Ectodermal cell (in vitro differentiated cells): ENCODE data around the gene P3H4.

Experiments used
- H3K27ac ChIP-seq: 2 replicates; pipeline ENCODE4 v1.7.0; 2013; ENCODE audit warnings: mild to moderate bottlenecking, low read depth, low read length; ENCODE audit not compliant: insufficient read depth, poor library complexity, severe bottlenecking
- H3K27me3 ChIP-seq: 2 replicates; pipeline ENCODE4 v1.7.0; 2013; ENCODE audit warnings: mild to moderate bottlenecking, low read length; ENCODE audit not compliant: insufficient read depth, control insufficient read depth, poor library complexity, severe bottlenecking
- H3K36me3 ChIP-seq: one replicate; pipeline ENCODE4 v1.7.0; 2013; ENCODE audit warnings: low read length; ENCODE audit not compliant: control insufficient read depth, insufficient read depth
- H3K4me1 ChIP-seq: one replicate; pipeline ENCODE4 v1.7.0; 2013; ENCODE audit warnings: low read length; ENCODE audit not compliant: control insufficient read depth, insufficient read depth
- H3K4me3 ChIP-seq: 2 replicates; pipeline ENCODE4 v1.7.0; 2013; ENCODE audit warnings: low read depth, low read length, control low read depth; ENCODE audit not compliant: insufficient read depth
- H3K9me3 ChIP-seq: 2 replicates; pipeline ENCODE4 v1.7.0; 2013; ENCODE audit warnings: mild to moderate bottlenecking, low read length, moderate library complexity; ENCODE audit not compliant: control insufficient read depth
- WGBS, 2 experiments: methylation state at CpG; one replicate each; pipeline ENCODE4 v1.1.7; 2013; ENCODE audit warnings: missing lambda C conversion rate in 2 of 2; 5-methylcytosine and 5-hydroxymethylcytosine counted together

The P3H4 gene

GRCh38 chr17:41769985-41770384 is 41.8 kb downstream of the P3H4 start:
- Histone ChIP-seq H3K4me1 (peaks cover 11% of the 10 kb centered on the region), H3K27me3 (no peaks in the 10 kb centered on the region), H3K36me3 (peaks cover 25% of the 10 kb centered on the region), H3K4me3 (no peak overlapping the region), H3K27ac (no peak overlapping the region), H3K9me3 (no peaks in the 10 kb centered on the region)
- 90 to 93% methylated on average over 3 of the region's 3 CpGs for WGBS, 2 experiments

GRCh38 chr17:41769346-41769862 is 42.3 kb downstream of the P3H4 start:
- Histone ChIP-seq H3K36me3 (peaks cover 29% of the 10 kb centered on the region), H3K27me3 (no peaks in the 10 kb centered on the region), H3K27ac (no peak overlapping the region), H3K4me3 (no peak overlapping the region), H3K4me1 (peaks cover 10% of the 10 kb centered on the region), H3K9me3 (no peaks in the 10 kb centered on the region)
- WGBS, 2 experiments, result 94 to 95% methylated on average over 16 of the region's 16 CpGs

- no peaks in the 10 kb centered on the region for H3K9me3 ChIP-seq
- H3K4me3 ChIP-seq, result no peak overlapping the region
- H3K36me3 ChIP-seq, result peaks cover 33% of the 10 kb centered on the region
- 94 to 95% methylated on average over 23 of the region's 23 CpGs for WGBS, 2 experiments
- H3K27me3 ChIP-seq, result no peaks in the 10 kb centered on the region
- H3K4me1 ChIP-seq, result peaks cover 8% of the 10 kb centered on the region
- no peak overlapping the region for H3K27ac ChIP-seq
Observed at GRCh38 chr17:41768682-41769288, 43.0 kb downstream of the P3H4 start.

GRCh38 chr17:41767324-41768042 is 44.3 kb downstream of the P3H4 start:
- 92 to 97% methylated on average over 18 of the region's 18 CpGs for WGBS, 2 experiments
- Histone ChIP-seq H3K27me3 (no peaks in the 10 kb centered on the region), H3K36me3 (peaks cover 44% of the 10 kb centered on the region), H3K9me3 (no peaks in the 10 kb centered on the region), H3K4me1 (no peaks in the 10 kb centered on the region), H3K27ac (no peak overlapping the region), H3K4me3 (no peak overlapping the region)

GRCh38 chr17:41766135-41766534 is 45.6 kb downstream of the P3H4 start:
- H3K4me3 ChIP-seq, result no peak overlapping the region
- H3K27ac ChIP-seq, result no peak overlapping the region
- no peaks in the 10 kb centered on the region for H3K27me3 ChIP-seq
- H3K4me1 ChIP-seq, result no peaks in the 10 kb centered on the region
- no peaks in the 10 kb centered on the region for H3K9me3 ChIP-seq
- peaks cover 47% of the 10 kb centered on the region for H3K36me3 ChIP-seq

GRCh38 chr17:41763327-41763726 is 48.4 kb downstream of the P3H4 start:
- Histone ChIP-seq H3K36me3 (peaks cover 46% of the 10 kb centered on the region), H3K4me1 (no peaks in the 10 kb centered on the region), H3K27ac (no peak overlapping the region), H3K4me3 (no peak overlapping the region), H3K9me3 (no peaks in the 10 kb centered on the region), H3K27me3 (no peaks in the 10 kb centered on the region)
- 93 to 97% methylated on average over 8 of the region's 8 CpGs for WGBS, 2 experiments

GRCh38 chr17:41762841-41763240 is 48.9 kb downstream of the P3H4 start:
- peaks cover 50% of the 10 kb centered on the region for H3K36me3 ChIP-seq
- no peaks in the 10 kb centered on the region for H3K9me3 ChIP-seq
- H3K27ac ChIP-seq, result no peak overlapping the region
- no peak overlapping the region for H3K4me3 ChIP-seq
- 96 to 98% methylated on average over 16 of the region's 16 CpGs for WGBS, 2 experiments
- no peaks in the 10 kb centered on the region for H3K4me1 ChIP-seq
- no peaks in the 10 kb centered on the region for H3K27me3 ChIP-seq

- Histone ChIP-seq H3K36me3 (peaks cover 52% of the 10 kb centered on the region), H3K27me3 (no peaks in the 10 kb centered on the region), H3K9me3 (no peaks in the 10 kb centered on the region), H3K4me1 (no peaks in the 10 kb centered on the region), H3K27ac (no peak overlapping the region), H3K4me3 (no peak overlapping the region)
- 94 to 95% methylated on average over 6 of the region's 6 CpGs for WGBS, 2 experiments
Observed at GRCh38 chr17:41762391-41762790, 49.4 kb downstream of the P3H4 start.

- H3K4me1 ChIP-seq, result no peaks in the 10 kb centered on the region
- H3K4me3 ChIP-seq, result no peak overlapping the region
- peaks cover 49% of the 10 kb centered on the region for H3K36me3 ChIP-seq
- H3K27me3 ChIP-seq, result no peaks in the 10 kb centered on the region
- H3K9me3 ChIP-seq, result no peaks in the 10 kb centered on the region
- no peak overlapping the region for H3K27ac ChIP-seq
- 97% methylated on average over 6 of the region's 6 CpGs for WGBS, 2 experiments
Observed at GRCh38 chr17:41760878-41761277, 50.9 kb downstream of the P3H4 start.

GRCh38 chr17:41758601-41759000 is 53.1 kb downstream of the P3H4 start:
- WGBS, 2 experiments, result 94 to 95% methylated on average over 9 of the region's 9 CpGs
- H3K36me3 ChIP-seq, result peaks cover 41% of the 10 kb centered on the region

More at GRCh38 chr17:41758601-41759000, 53.1 kb downstream of the P3H4 start:
- H3K27ac ChIP-seq, result no peak overlapping the region
- H3K4me1 ChIP-seq, result no peaks in the 10 kb centered on the region
- no peaks in the 10 kb centered on the region for H3K27me3 ChIP-seq
- no peak overlapping the region for H3K4me3 ChIP-seq
- no peaks in the 10 kb centered on the region for H3K9me3 ChIP-seq
